Measurements from ENCODE around the gene EPB41L1. TPM values are rescaled to one million over a fixed set of nuclear protein-coding genes. Genes with fewer than 3 reads are reported as not detected.
A peak's percentile ranks its signal among the peaks of the same experiment; 100 is the strongest.

Gene EPB41L1
- total and polyA plus RNA-seq, 2 experiments from 2014 or later: 24.1 to 48.7 TPM

DNA sequence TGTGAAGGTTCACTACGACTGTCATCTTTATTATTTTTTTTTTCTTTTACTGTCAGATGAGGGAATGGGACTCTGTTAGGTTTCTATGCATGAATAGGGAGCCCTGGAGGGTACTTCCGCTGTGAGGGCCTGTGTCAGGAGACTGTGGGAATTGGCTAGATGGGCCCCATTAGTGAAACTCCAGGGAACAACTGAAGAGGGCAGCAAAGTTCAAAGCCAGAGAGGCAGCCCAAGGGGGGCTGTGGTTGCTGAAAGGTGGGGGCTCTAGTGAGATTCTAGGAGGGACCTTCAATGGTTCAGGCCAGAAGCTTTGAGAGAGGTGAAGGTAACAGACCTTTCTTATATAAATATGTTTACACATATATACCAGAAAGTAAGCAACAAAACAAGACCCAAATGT lies 13.2 kb upstream of the EPB41L1 start:
- no peak for TF ChIP-seq POLR2AphosphoS5 (IDR thresholded peaks at IDR 0.05; ENCODE audit: low read depth)
- TF ChIP-seq, protein P1, sequence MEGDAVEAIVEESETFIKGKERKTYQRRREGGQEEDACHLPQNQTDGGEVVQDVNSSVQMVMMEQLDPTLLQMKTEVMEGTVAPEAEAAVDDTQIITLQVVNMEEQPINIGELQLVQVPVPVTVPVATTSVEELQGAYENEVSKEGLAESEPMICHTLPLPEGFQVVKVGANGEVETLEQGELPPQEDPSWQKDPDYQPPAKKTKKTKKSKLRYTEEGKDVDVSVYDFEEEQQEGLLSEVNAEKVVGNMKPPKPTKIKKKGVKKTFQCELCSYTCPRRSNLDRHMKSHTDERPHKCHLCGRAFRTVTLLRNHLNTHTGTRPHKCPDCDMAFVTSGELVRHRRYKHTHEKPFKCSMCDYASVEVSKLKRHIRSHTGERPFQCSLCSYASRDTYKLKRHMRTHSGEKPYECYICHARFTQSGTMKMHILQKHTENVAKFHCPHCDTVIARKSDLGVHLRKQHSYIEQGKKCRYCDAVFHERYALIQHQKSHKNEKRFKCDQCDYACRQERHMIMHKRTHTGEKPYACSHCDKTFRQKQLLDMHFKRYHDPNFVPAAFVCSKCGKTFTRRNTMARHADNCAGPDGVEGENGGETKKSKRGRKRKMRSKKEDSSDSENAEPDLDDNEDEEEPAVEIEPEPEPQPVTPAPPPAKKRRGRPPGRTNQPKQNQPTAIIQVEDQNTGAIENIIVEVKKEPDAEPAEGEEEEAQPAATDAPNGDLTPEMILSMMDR (conservative IDR thresholded peaks at IDR 0.05; ENCODE audit: low read depth in 2 of 2): peak; percentile 28 to 38; a peak in 3 of 4 replicates
- TF ChIP-seq CREB1 (CRISPR knock-in tag; IDR thresholded peaks at IDR 0.05; ENCODE audit: low read depth): no peak
- TF ChIP-seq EZH2 (IDR thresholded peaks at IDR 0.05; ENCODE audit: low read depth, unreplicated experiment): no peak
- no peaks in the 10 kb centered on the region for H3K36me3 ChIP-seq (ENCODE audit: insufficient read depth)
- H3K9me2 ChIP-seq (ENCODE audit: insufficient read depth): no peaks in the 10 kb centered on the region
- H3K4me1 ChIP-seq (ENCODE audit: insufficient read depth): no peaks in the 10 kb centered on the region; the same call in 1 of the 2 replicates
- H3F3A ChIP-seq (replicated peaks; ENCODE audit: low read depth): no peaks in the 10 kb centered on the region
- Mint-ChIP-seq H3K27ac (no peak overlapping the region), H3K27me3 (ENCODE audit: insufficient read depth, low read depth, poor library complexity) (peaks cover 10% of the 10 kb centered on the region), H3K36me3 (ENCODE audit: low read depth) (no peaks in the 10 kb centered on the region), H3K9me3 (no peaks in the 10 kb centered on the region), H3K4me1 (peaks cover 4% of the 10 kb centered on the region), H3K4me3 (no peak overlapping the region)
- H3K79me2 ChIP-seq (replicated peaks; ENCODE audit: insufficient read depth): no peaks in the 10 kb centered on the region
- no peak for DNase-seq (ENCODE audit: low spot score)
- no peak overlapping the region for H3K4me3 ChIP-seq
- no peak overlapping the region for H2AFZ ChIP-seq
- no peak for ATAC-seq
- no peaks in the 10 kb centered on the region for H4K20me1 ChIP-seq (replicated peaks; ENCODE audit: insufficient read depth)
- H3K4me2 ChIP-seq: no peak overlapping the region
- no peak overlapping the region for H3K27ac ChIP-seq (ENCODE audit: low read depth)
- H3K27me3 ChIP-seq (ENCODE audit: insufficient read depth): no peaks in the 10 kb centered on the region

DNA sequence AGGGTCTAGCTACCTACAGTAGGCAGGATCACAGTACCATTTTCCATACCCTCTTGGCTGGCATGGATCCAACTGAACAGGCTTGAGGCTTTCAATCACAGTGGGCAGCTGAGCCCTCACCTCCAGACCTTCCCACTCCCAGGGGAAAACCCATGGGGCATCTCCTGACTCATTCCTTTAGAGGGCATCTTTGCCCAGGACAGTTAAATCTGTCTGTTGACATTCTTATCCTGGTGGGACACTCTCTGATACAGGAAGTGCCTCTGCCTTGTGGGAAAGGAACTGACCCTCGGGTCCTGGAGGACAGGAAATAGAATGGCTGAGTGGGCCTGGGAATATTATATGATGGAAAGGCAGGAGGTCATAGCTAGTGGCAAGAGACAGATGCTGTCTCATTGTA lies 10.2 kb upstream of the EPB41L1 start:
- Histone ChIP-seq H3K27ac (ENCODE audit: low read depth) (no peak overlapping the region), H3F3A (replicated peaks; ENCODE audit: low read depth) (no peaks in the 10 kb centered on the region), H3K9me2 (ENCODE audit: insufficient read depth) (no peaks in the 10 kb centered on the region), H3K79me2 (replicated peaks; ENCODE audit: insufficient read depth) (no peaks in the 10 kb centered on the region), H3K4me3 (no peak overlapping the region), H3K27me3 (ENCODE audit: insufficient read depth) (no peaks in the 10 kb centered on the region), H4K20me1 (replicated peaks; ENCODE audit: insufficient read depth) (no peaks in the 10 kb centered on the region), H2AFZ (no peak overlapping the region), H3K36me3 (ENCODE audit: insufficient read depth) (no peaks in the 10 kb centered on the region), H3K4me1 (ENCODE audit: insufficient read depth) (no peaks in the 10 kb centered on the region; the same call in 1 of the 2 replicates), H3K4me2 (no peak overlapping the region)
- no peak overlapping the region for H3K27ac Mint-ChIP-seq
- no peaks in the 10 kb centered on the region for H3K36me3 Mint-ChIP-seq (ENCODE audit: low read depth)
- no peak overlapping the region for H3K4me3 Mint-ChIP-seq
- DNase-seq (ENCODE audit: low spot score) (no peak), ATAC-seq (no peak)
- H3K27me3 Mint-ChIP-seq (ENCODE audit: insufficient read depth, low read depth, poor library complexity): peaks cover 5% of the 10 kb centered on the region
- H3K4me1 Mint-ChIP-seq: peaks cover 2% of the 10 kb centered on the region; the same call in 1 of the 3 replicates
- H3K9me3 Mint-ChIP-seq: no peaks in the 10 kb centered on the region
- TF ChIP-seq ZNF114 (CRISPR knock-in tag; IDR thresholded peaks at IDR 0.05): no peak
- TF ChIP-seq ZNF331 (CRISPR knock-in tag; IDR thresholded peaks at IDR 0.05; ENCODE audit: low read depth): no peak
- TF ChIP-seq EZH2phosphoT487 (IDR thresholded peaks at IDR 0.05; ENCODE audit: unreplicated experiment): no peak
- no peak for TF ChIP-seq CREB1 (CRISPR knock-in tag; IDR thresholded peaks at IDR 0.05; ENCODE audit: low read depth)
- TF ChIP-seq EZH2 (IDR thresholded peaks at IDR 0.05; ENCODE audit: low read depth, unreplicated experiment): no peak
- TF ChIP-seq, protein P1 (conservative IDR thresholded peaks at IDR 0.05; ENCODE audit: low read depth in 2 of 2): no peak
- TF ChIP-seq STAT1 (IDR thresholded peaks at IDR 0.05; ENCODE audit: unreplicated experiment): no peak
- TF ChIP-seq, protein P2, sequence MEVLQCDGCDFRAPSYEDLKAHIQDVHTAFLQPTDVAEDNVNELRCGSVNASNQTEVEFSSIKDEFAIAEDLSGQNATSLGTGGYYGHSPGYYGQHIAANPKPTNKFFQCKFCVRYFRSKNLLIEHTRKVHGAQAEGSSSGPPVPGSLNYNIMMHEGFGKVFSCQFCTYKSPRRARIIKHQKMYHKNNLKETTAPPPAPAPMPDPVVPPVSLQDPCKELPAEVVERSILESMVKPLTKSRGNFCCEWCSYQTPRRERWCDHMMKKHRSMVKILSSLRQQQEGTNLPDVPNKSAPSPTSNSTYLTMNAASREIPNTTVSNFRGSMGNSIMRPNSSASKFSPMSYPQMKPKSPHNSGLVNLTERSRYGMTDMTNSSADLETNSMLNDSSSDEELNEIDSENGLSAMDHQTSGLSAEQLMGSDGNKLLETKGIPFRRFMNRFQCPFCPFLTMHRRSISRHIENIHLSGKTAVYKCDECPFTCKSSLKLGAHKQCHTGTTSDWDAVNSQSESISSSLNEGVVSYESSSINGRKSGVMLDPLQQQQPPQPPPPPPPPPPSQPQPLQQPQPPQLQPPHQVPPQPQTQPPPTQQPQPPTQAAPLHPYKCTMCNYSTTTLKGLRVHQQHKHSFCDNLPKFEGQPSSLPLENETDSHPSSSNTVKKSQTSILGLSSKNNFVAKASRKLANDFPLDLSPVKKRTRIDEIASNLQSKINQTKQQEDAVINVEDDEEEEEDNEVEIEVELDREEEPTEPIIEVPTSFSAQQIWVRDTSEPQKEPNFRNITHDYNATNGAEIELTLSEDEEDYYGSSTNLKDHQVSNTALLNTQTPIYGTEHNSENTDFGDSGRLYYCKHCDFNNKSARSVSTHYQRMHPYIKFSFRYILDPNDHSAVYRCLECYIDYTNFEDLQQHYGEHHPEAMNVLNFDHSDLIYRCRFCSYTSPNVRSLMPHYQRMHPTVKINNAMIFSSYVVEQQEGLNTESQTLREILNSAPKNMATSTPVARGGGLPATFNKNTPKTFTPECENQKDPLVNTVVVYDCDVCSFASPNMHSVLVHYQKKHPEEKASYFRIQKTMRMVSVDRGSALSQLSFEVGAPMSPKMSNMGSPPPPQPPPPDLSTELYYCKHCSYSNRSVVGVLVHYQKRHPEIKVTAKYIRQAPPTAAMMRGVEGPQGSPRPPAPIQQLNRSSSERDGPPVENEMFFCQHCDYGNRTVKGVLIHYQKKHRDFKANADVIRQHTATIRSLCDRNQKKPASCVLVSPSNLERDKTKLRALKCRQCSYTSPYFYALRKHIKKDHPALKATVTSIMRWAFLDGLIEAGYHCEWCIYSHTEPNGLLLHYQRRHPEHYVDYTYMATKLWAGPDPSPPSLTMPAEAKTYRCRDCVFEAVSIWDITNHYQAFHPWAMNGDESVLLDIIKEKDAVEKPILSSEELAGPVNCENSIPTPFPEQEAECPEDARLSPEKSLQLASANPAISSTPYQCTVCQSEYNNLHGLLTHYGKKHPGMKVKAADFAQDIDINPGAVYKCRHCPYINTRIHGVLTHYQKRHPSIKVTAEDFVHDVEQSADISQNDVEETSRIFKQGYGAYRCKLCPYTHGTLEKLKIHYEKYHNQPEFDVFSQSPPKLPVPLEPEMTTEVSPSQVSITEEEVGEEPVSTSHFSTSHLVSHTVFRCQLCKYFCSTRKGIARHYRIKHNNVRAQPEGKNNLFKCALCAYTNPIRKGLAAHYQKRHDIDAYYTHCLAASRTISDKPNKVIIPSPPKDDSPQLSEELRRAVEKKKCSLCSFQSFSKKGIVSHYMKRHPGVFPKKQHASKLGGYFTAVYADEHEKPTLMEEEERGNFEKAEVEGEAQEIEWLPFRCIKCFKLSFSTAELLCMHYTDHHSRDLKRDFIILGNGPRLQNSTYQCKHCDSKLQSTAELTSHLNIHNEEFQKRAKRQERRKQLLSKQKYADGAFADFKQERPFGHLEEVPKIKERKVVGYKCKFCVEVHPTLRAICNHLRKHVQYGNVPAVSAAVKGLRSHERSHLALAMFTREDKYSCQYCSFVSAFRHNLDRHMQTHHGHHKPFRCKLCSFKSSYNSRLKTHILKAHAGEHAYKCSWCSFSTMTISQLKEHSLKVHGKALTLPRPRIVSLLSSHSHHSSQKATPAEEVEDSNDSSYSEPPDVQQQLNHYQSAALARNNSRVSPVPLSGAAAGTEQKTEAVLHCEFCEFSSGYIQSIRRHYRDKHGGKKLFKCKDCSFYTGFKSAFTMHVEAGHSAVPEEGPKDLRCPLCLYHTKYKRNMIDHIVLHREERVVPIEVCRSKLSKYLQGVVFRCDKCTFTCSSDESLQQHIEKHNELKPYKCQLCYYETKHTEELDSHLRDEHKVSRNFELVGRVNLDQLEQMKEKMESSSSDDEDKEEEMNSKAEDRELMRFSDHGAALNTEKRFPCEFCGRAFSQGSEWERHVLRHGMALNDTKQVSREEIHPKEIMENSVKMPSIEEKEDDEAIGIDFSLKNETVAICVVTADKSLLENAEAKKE (CRISPR knock-in tag; IDR thresholded peaks at IDR 0.05): no peak
- TF ChIP-seq POLR2AphosphoS5 (IDR thresholded peaks at IDR 0.05; ENCODE audit: low read depth): no peak
- TF ChIP-seq, protein P3, sequence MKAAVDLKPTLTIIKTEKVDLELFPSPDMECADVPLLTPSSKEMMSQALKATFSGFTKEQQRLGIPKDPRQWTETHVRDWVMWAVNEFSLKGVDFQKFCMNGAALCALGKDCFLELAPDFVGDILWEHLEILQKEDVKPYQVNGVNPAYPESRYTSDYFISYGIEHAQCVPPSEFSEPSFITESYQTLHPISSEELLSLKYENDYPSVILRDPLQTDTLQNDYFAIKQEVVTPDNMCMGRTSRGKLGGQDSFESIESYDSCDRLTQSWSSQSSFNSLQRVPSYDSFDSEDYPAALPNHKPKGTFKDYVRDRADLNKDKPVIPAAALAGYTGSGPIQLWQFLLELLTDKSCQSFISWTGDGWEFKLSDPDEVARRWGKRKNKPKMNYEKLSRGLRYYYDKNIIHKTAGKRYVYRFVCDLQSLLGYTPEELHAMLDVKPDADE (IDR thresholded peaks at IDR 0.05): no peak
